Progenitor cell of endocrine pancreas (in vitro differentiated cells): ENCODE data around the gene USP10. TPM values are rescaled to one million over a fixed set of nuclear protein-coding genes. Genes with fewer than 3 reads are reported as not detected.

ENCODE experiments used
- DNase-seq: peaks from one replicate; pipeline ENCODE4 v3.0.0; 2021; ENCODE audit warnings: low spot score; ENCODE audit not compliant: unreplicated experiment
- H3K27ac Mint-ChIP-seq: 2 replicates; pipeline ENCODE4 v1.8.0; 2021; ENCODE audit warnings: mild to moderate bottlenecking, moderate library complexity, mixed read lengths
- H3K27me3 Mint-ChIP-seq: 2 replicates; pipeline ENCODE4 v1.8.0; 2021; ENCODE audit warnings: mixed read lengths
- H3K36me3 Mint-ChIP-seq: 2 replicates; pipeline ENCODE4 v1.8.0; 2022; ENCODE audit warnings: mixed read lengths; ENCODE audit not compliant: insufficient read depth
- H3K4me1 Mint-ChIP-seq: 2 replicates; pipeline ENCODE4 v1.8.0; 2021; ENCODE audit warnings: low read depth, mixed read lengths
- H3K4me3 Mint-ChIP-seq: 2 replicates; pipeline ENCODE4 v1.8.0; 2021; ENCODE audit warnings: low read depth, mild to moderate bottlenecking, moderate library complexity, mixed read lengths
- H3K9me3 Mint-ChIP-seq: 2 replicates; pipeline ENCODE4 v1.8.0; 2021; ENCODE audit warnings: low read depth, mixed read lengths
- CTCF ChIP-seq: fragments of 200-600 bp; sonication (generic); IDR thresholded peaks from one replicate; pipeline ENCODE4 v1.5.0; 2021; ENCODE audit warnings: antibody characterized with exemption, mild to moderate bottlenecking; ENCODE audit not compliant: unreplicated experiment
- total RNA-seq: library from RNA; stranded (reverse); gene quantifications from 2 replicates; pipeline ENCODE4 v1.2.1, GENCODE V29; 2021

Gene USP10
- total RNA-seq, 1 donor from 2014 or later: 139 TPM

GRCh38 chr16:84786605-84787262, 86.9 kb downstream of the USP10 start:
- H3K4me1 Mint-ChIP-seq: no peaks in the 10 kb centered on the region
- no peaks in the 10 kb centered on the region for H3K9me3 Mint-ChIP-seq
- H3K27me3 Mint-ChIP-seq: no peaks in the 10 kb centered on the region
- no peak overlapping the region for H3K4me3 Mint-ChIP-seq
- no peak overlapping the region for H3K27ac Mint-ChIP-seq
- H3K36me3 Mint-ChIP-seq: no peaks in the 10 kb centered on the region
- no peak for TF ChIP-seq CTCF
- DNase-seq: no peak

- H3K36me3 Mint-ChIP-seq: no peaks in the 10 kb centered on the region
- no peak for DNase-seq
- no peaks in the 10 kb centered on the region for H3K4me1 Mint-ChIP-seq
- no peak for TF ChIP-seq CTCF
- H3K27ac Mint-ChIP-seq: no peak overlapping the region
- H3K9me3 Mint-ChIP-seq: no peaks in the 10 kb centered on the region
- no peaks in the 10 kb centered on the region for H3K27me3 Mint-ChIP-seq
- no peak overlapping the region for H3K4me3 Mint-ChIP-seq
Observed at GRCh38 chr16:84787263-84787622, 87.4 kb downstream of the USP10 start.

GRCh38 chr16:84788920-84789391, 89.2 kb downstream of the USP10 start:
- DNase-seq: no peak
- H3K9me3 Mint-ChIP-seq: no peaks in the 10 kb centered on the region
- H3K27me3 Mint-ChIP-seq: no peaks in the 10 kb centered on the region
- no peak for TF ChIP-seq CTCF
- no peak overlapping the region for H3K4me3 Mint-ChIP-seq
- H3K4me1 Mint-ChIP-seq: no peaks in the 10 kb centered on the region
- no peaks in the 10 kb centered on the region for H3K36me3 Mint-ChIP-seq
- H3K27ac Mint-ChIP-seq: no peak overlapping the region

GRCh38 chr16:84789431-84789830, 89.6 kb downstream of the USP10 start:
- no peaks in the 10 kb centered on the region for H3K27me3 Mint-ChIP-seq
- no peak for DNase-seq
- TF ChIP-seq CTCF: no peak

GRCh38 chr16:84790301-84790700, 90.5 kb downstream of the USP10 start:
- no peak for DNase-seq
- Mint-ChIP-seq H3K9me3 (no peaks in the 10 kb centered on the region), H3K4me3 (no peak overlapping the region), H3K27ac (no peak overlapping the region), H3K27me3 (no peaks in the 10 kb centered on the region), H3K4me1 (no peaks in the 10 kb centered on the region), H3K36me3 (no peaks in the 10 kb centered on the region)
- no peak for TF ChIP-seq CTCF

More at GRCh38 chr16:84789431-84789830, 89.6 kb downstream of the USP10 start:
- H3K27ac Mint-ChIP-seq: no peak overlapping the region
- no peaks in the 10 kb centered on the region for H3K9me3 Mint-ChIP-seq
- H3K4me1 Mint-ChIP-seq: no peaks in the 10 kb centered on the region
- H3K4me3 Mint-ChIP-seq: no peak overlapping the region
- no peaks in the 10 kb centered on the region for H3K36me3 Mint-ChIP-seq
